GM12874 (cell line): Measurements from ENCODE around the gene FGD2.

Experiments
- TF ChIP-seq, protein P1 (sequence below): IDR thresholded peaks from 2 replicates; pipeline ENCODE4 v1.5.1; 2011; ENCODE audit warnings: low read depth, mild to moderate bottlenecking, control low read depth, low read length, moderate library complexity; ENCODE audit not compliant: insufficient read depth

The FGD2 gene

DNA sequence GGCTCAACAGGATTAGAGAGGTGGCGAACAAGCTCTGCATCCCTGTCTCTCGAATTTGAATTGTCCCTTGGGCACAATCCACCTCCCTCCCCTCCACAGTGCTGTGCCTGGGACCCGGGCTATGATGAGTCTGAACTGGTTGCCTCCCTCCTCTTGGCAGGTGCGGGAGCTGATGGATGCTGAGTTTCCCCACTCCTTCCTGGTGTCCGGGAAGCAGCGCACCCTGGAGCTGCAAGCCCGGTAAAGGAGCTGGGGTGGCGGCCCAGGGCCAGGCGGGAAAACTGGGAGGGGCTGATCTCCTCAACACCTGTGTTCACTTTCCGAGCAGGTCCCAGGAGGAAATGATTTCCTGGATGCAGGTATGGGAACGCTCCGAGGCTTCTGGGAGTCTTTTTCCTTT, 14.9 kb downstream of the FGD2 start:
- TF ChIP-seq, protein P1, sequence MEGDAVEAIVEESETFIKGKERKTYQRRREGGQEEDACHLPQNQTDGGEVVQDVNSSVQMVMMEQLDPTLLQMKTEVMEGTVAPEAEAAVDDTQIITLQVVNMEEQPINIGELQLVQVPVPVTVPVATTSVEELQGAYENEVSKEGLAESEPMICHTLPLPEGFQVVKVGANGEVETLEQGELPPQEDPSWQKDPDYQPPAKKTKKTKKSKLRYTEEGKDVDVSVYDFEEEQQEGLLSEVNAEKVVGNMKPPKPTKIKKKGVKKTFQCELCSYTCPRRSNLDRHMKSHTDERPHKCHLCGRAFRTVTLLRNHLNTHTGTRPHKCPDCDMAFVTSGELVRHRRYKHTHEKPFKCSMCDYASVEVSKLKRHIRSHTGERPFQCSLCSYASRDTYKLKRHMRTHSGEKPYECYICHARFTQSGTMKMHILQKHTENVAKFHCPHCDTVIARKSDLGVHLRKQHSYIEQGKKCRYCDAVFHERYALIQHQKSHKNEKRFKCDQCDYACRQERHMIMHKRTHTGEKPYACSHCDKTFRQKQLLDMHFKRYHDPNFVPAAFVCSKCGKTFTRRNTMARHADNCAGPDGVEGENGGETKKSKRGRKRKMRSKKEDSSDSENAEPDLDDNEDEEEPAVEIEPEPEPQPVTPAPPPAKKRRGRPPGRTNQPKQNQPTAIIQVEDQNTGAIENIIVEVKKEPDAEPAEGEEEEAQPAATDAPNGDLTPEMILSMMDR, result no peak

DNA sequence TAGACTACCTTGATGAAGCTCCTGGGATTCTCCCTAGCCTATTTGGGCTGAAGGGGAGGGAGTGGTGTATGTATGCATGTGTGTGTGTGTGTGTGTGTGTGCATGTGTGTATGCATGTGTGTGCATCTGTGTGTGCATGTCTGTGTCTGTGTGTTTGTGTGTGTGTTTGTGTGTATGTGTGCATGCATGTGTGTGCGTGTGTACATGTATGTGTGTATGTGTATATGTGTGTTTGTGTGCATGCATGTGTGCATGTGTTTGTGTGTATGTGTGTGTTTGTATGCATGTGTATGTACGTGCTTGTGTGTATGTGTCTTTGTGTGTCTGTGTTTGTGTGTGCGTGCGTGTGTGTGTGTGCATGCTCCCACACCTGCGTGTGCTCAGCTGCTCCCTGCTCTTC, 15.4 kb downstream of the FGD2 start:
- TF ChIP-seq, protein P1, result no peak

DNA sequence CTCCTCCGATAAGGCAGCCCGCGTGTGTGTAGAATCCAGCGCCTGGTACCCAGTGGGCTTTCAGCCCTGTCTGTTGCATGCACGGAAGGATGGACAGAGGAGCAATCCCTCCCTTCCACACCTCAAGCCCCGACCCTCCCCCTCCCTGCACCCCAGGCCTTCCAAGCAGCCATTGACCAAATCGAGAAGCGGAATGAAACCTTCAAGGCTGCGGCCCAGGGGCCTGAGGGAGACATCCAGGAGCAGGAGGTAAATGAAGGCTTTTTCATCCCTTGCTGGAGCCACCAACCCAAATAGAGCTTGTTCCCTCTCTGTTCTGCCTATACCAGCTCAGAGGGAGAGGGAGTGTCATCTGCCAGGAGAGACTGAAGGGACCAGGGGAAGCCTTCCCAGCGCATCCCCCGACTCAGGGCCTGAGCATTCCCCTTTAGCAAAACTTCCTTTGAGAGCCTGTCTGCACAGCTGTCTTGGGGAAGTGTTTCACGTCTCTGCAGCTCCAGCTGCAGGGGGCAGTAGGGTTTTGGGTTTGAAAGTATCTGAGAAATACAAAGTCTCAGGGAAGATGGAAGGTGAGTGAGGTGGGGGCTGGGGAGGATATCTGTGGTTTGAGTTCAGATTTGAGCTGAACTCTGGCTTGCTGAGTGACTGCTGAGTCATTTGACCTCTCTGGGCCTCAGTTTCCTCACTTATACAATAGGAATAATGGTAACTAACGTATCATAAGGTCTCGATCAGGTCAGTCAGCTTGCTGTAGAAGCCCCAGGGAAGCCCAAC, 16.1 kb downstream of the FGD2 start:
- TF ChIP-seq, protein P1, result peak; percentile 12; the same call in 1 of the 2 replicates

DNA sequence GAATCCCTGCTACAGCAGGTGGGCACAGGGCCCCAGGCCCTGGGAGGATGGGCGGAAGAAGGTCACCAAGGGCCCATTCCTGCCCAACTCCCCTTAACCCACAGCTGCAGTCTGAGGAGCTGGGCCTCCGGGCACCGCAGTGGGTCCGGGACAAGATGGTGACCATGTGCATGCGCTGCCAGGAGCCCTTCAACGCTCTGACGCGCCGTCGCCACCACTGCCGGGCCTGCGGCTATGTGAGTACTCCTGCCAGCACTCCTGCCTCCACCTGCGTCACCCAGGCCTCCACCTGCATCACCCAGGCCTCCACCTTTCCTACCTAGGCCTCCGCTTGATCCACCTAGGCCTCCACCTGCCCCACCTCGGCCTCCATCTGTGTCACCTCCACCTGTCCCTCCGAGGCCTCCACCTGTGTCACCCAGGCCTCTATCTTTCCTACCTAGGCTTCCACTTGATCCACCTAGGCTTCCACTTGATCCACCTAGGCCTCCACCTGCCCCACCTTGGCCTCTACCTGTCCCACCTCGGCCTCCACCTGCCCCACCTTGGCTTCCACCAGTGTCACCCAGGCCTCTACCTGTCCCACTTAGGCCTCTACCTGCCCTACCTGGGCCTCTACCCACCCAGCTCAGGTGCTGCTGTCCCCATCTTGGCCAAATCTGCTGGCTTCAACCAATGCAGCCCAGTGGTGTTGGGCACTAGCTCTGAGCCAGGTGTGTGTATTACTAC, 16.8 kb downstream of the FGD2 start:
- TF ChIP-seq, protein P1, result no peak

DNA sequence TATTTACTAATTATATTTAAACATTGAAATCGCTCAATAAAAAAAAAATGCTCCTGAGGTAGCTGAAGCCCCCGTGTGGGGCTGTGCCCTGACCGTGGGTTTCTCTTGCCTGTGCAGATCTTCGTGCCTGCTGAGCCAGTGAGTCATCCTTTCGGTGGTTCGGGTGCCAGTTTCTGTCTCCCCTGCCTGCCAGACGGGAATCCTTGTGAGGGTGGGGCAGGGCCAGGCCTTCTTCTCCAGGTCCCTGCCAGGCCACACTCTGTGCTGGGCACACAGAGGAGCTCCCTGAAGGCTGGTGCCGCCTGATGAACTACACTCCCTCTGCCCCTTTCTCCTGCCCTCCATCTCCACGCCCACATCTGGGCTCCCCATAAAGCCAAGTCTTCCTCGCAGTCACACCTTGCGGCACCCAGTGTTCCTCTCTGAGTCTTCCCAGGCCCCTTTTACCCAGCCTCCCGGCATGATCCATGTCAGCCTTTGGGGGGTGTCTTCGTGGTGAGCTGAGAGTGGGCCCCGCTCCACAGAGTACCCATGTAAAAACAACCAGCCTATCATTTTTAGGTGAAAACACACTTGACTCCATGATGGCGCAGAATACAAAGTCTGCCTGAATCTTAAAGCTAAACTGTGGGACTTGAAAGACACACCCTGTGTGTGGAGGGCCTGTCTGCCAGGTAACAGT, 19.3 kb downstream of the FGD2 start:
- TF ChIP-seq, protein P1, result no peak

DNA sequence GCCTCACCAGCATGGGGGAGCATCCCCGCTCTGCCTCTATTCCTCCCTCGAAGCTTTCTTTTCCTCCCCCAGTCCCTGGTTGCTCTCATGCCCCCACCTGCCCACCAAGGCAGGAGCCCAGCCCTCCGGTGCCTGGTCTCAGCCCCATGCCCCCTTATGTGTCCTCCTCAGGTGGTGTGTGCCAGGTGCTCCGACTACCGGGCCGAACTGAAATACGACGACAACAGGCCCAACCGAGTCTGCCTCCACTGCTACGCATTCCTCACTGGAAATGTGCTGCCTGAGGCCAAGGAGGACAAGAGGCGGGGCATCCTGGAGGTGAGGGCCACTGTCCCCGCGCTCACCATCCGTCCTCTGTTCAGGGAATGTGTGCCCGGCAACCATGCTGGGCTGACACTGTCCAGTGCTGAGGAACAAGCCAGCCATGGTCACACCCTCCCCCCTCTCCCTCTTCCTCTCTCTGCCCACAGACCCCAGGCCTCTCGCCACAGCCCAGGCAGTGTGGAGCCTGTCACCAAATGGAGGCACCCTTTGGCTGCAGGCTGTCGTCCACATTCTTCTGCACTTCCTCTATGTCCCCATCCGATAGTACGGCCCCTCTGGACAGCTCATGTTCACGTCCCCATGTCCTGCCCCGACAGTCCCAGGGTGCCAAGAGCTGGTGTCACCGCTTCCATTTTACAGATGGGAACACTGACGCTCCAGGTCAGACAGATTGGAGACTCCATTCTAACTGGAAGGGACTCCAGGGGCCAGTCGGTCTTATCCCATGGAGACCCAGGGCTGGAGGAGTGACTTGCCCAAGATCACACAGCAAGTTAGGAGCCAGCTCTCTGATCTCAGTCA, 20.4 kb downstream of the FGD2 start:
- TF ChIP-seq, protein P1, result no peak
